Breast epithelium (tissue), 3 donors: Measurements from ENCODE around the gene MS4A5.

Source experiments
- CTCF ChIP-seq, 3 donors: fragments of 450-650 bp; IDR thresholded peaks; one replicate each; pipeline ENCODE4 v1.5.1; 2016 to 2017; ENCODE audit warnings: antibody characterized with exemption in 3 of 3, mild to moderate bottlenecking in 3 of 3, moderate library complexity in 3 of 3
- POLR2A ChIP-seq: fragments of 450-650 bp; IDR thresholded peaks from one replicate; pipeline ENCODE4 v1.6.1; 2016; ENCODE audit warnings: antibody characterized with exemption, mild to moderate bottlenecking, moderate library complexity
- POLR2AphosphoS5 ChIP-seq, 3 donors: sonication (generic); formaldehyde crosslinking; IDR thresholded peaks; one replicate each; pipeline ENCODE4 v1.6.1; 2017; ENCODE audit warnings: antibody characterized with exemption in 3 of 3

- TF ChIP-seq CTCF (IDR thresholded peaks at IDR 0.05): no peak
- no peak for TF ChIP-seq POLR2AphosphoS5 (IDR thresholded peaks at IDR 0.05)
- TF ChIP-seq POLR2A: no peak
Observed at GRCh38 chr11:60457576-60457975, 28.2 kb downstream of the MS4A5 start.
